NCI-H1105 treated with DMSO at 0.1 percent for 48 hours (cell line): Measurements from ENCODE around the gene CGNL1.

ENCODE experiments used
- DNase-seq: peaks from one replicate; lab custom pipeline; 2025; lab: John Stamatoyannopoulos, UW

Gene CGNL1

GRCh38 chr15:57525581-57525980 lies 149.3 kb downstream of the CGNL1 start:
- no peak for DNase-seq

DNA sequence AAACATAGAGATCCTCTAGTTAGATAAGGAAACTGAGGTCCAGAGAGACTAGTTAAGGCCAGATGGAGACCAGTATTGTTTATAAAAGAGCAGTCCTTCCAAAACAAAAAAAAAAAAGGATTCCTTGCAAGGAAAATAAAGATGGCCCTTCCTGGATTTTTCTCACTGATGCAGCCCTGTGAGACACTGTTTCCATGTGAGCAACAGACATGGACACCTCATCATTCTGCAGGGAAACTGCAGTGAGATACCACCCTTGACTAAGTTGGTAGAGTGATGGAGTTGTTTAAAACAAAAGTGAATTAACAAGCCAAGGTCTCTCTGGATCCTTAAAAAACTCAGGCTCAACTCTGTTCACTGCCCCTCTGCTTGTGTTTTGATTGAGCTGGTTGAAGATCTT lies 149.8 kb downstream of the CGNL1 start:
- DNase-seq = no peak

DNA sequence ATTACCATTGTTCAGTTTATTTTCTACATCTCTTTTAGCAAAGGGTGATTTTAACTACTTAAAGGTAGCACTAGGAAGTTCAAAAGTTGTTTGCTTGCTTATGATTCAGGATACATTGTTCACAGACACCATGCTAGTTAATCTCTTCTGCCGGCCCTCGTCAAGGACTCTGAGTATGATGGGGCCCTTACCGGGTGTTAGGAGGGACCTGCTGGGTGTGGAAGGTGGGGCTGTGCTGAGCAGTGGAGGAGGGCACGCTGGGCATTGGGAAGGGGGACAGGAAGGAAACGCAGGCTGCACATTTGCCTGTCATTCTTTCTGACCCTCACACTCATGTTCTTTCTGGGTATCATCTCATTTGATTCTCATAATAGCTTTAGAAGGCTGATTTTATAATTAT lies 150.3 kb downstream of the CGNL1 start:
- DNase-seq = no peak

DNA sequence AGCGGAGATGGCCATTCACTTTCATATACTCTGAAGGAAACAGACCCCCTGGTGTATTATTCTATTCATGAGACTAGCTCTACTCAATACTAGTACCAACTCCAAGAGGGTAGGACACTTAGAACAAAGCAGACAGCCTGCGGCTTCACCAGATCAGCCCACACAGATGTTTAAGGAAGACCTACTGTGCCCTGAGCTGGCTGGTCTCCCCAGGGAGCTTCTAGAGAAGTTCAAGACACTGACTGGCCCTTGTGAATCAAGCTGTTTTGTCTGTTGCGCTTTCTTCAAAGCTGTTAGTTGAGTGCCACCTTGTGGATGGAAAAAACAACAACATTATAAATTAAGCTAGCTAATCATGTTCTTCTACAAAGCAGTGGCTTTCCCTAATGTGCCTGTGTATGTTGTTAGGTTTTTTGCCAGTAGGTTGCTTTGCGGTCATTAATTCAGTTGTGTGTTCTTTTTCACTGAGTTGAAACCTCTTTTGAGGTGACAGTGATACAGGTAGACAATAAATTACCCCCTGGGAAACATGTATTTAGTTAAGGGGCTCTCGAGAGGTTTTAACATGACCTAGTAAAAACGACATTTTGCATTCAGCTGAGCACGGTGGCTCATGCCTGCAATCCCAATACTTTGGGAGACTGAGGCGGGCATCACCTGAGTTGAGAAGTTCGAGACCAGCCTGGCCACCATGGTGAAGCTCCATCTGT lies 151.2 kb downstream of the CGNL1 start:
- peak; percentile 92 for DNase-seq

DNA sequence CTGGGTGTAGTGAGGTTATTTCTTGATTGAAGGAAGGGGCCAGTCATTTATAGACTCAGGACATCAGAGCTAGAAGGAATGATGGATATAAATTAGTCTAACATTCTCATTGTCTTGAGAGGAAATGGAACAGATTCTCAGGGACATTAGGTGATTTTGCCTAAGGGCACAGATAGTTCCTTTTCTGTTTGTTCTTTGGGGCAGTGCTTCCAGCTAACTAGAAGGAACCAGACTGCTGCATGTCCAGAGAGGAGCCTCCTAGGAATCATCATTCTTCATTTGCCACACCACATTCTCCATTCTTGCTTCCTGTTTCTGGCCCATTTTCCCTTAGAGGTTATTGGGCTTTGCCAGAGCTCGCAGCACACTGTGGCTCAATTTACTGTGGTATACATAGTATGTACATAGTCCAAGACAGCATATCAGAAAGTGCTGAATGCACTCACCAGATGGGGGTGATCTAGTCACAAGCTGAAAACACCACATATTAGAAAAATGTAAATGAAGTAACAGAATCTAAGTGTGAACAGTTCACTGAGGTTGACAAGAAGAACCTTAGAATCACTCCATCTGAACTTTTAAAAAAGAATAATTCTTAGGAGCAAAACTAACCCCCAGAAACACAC lies 152.7 kb downstream of the CGNL1 start:
- no peak for DNase-seq

DNA sequence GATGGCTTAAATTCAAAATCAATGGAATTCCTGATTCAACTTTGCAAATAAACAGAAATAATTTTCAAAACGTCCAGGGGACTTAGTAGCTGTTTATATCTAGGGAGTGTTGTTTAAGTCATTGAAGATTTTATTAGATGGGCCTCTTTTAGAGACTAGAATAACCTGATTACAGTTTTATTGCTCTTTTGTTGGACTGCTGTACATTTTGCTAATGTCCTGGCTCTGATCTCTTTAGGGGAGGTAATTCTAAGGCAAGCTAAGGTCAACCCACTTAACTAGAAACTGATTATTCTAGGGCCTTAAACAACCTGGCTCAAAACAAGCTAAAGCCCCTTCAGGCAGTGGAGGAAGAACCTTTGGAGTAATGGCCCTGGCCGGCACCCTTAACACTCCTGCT lies 153.4 kb downstream of the CGNL1 start:
- no peak for DNase-seq

GRCh38 chr15:57532731-57533447 lies 156.6 kb downstream of the CGNL1 start:
- no peak for DNase-seq

- no peak for DNase-seq
These were observed 157.1 kb downstream of the CGNL1 start for GRCh38 chr15:57533448-57533799.

DNA sequence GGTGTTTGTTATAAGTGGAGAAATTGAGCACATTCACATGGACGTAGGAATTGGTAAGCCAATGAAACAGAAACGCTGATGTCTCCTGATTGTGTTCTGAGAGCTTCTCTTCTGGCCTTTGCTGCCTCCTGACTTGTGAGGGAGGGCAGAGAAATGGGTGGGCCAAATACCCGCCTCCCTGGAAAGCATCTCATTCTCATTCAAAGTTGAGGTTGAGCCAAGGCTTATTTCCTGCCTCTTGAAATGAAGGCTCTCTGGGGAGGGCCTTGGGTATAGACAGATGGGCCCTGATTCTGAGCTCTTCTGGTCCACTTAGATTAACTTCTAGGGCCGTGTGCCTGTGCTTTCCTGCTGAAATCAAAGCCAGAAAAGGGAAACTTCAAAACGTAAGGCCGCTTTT lies 158.0 kb downstream of the CGNL1 start:
- DNase-seq = no peak

DNA sequence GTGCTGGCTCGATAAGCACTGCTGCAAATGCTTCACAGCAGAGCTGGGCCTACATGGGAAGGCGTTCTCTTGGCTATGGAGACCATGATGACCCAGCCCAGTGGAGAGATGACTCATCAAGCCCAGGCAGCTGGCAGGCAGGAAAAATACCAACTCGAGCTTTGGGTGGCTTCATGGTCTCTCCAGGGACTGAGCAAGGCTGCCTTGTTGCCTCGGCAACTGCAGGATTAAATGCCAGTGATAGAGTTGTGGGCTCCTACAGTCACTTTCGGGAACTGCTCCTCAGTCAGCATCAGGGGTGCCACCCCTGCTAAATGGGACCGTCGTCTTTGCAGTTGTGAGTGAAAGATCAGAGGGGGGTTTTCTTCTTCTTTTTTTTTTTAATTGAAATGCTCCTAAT lies 160.8 kb downstream of the CGNL1 start:
- DNase-seq = peak; percentile 48

DNA sequence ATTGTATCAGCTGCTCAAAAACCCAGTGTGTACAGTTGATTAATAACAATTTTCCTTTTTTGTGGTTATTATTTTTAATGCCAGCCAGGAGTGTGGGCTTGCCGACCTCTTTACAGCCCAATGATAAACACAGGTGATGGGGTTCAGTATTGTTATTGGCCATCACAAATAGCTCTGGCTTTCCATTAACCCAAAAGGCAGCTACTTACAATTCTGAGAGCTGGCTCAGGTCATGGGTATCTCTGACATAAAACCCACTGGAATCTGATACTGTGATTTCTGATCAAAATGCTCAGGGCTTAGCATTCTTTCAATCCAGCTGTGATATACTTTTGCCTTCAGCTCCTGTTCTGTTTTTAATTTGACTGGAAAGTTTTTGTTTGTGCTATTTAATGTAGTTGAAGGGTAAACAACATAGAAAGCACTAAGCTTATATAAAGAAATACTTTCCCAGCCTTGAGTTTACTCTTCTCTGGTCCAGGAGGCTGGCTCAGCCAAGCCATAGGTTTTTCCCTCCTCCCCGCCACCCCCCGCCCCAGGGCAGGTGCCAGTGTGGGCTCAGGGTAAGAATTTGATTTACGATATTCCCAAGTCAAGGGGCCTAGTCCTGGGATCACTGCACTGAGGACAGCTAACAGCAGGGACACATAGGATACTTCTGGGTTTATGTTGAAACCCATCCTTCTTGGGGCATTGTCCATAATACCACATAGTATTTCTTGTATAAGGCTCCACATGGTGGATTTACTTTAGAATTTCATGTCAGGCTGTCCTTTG lies 161.4 kb downstream of the CGNL1 start:
- no peak for DNase-seq

GRCh38 chr15:57538265-57538529 lies 161.9 kb downstream of the CGNL1 start:
- DNase-seq = no peak

DNA sequence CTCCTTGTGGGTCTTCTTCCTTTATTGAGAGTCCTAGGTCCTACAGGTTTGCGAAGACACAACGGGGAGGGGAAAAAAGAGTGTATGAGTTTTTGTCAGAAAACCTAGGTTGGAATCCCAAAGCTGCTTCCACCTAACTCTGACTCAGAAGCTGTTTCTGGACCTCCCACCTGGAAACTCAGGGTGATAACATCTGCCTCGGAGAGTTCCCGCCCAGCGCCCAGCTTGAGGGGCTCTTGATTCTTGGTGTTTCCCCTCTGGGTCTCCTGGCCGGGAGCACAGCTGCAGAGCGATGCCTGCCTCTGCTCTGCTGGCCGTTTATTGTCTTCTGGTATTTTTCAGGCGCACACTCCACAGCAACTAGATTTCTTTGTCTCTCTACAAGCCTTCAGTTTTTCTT lies 162.5 kb downstream of the CGNL1 start:
- DNase-seq = no peak

DNA sequence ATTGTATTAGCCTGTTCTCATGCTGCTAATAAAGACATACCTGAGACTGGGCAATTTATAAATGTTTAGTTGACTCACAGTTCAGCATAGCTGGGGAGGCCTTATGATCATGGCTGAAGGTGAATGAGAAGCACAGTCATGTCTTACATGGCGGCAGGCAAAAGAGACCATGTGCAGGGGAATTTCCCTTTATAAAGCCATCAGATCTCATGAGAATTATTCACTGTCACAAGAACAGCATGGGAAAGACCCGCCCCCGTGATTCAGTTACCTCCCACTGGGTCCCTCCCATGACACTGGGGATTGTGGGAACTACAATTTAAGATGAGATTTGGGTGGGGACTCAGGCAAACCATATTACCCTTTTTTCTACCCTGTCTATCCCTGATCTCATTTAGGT lies 163.9 kb downstream of the CGNL1 start:
- DNase-seq = no peak

GRCh38 chr15:57540736-57541135 lies 164.4 kb downstream of the CGNL1 start:
- no peak for DNase-seq

- DNase-seq = no peak
These were observed 165.0 kb downstream of the CGNL1 start for GRCh38 chr15:57541271-57541670.

GRCh38 chr15:57541805-57542504 lies 165.7 kb downstream of the CGNL1 start:
- peak; percentile 71 for DNase-seq

DNA sequence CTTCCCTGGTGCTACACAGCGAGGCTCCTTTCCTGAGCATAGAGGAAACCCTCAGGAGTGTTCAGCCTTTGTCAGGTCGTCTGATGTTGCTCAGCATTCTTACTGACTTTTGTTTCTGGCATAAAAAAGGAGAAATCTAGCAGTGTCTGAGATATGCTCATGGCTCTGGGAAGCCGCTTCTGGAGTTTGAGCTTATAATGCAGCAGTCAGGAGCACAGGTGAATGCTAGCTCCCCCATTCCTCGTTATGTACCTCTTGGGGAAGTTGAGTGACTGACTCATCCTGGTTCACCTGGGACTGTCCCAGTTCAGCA lies 166.2 kb downstream of the CGNL1 start:
- DNase-seq = no peak

GRCh38 chr15:57544848-57545480 lies 168.7 kb downstream of the CGNL1 start:
- no peak for DNase-seq

DNA sequence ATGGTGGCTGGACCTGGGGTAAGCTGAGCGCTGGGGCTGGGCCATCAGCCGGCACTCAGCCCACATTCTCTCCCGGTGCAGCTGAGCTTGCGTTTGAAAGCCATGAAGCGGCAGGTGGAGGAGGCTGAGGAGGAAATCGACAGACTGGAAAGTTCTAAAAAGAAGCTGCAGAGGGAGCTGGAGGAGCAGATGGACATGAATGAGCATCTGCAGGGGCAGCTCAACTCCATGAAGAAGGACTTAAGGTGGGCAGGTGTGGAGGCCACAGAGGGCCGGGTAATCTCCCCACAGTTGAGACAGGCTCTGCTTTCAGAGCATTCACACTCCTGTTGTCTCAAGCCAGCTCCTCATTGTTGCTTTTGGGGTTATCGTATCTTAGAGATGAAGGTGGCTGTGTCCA lies 169.7 kb downstream of the CGNL1 start:
- DNase-seq = no peak

DNA sequence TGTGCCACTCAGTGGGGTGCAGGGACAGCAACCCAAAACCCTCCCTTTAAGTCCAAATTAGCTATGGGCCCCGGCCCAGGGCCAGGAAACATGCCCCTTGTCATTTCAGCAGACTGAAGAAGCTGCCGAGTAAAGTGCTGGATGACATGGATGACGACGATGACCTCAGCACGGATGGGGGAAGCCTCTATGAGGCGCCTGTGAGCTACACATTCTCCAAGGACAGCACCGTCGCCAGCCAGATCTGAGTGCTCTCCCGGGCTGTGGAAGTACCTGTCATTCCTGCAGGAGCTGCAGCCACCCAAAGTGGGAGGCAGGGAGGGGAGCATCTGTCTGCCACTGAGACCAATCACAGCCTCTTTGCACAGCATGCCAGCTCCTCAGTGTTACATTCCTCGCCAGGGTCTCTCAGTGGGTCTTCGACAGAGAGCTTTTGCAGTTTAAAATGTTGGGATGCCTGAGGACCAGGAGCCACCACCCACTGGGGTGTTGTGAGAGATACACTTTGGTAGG lies 171.0 kb downstream of the CGNL1 start:
- DNase-seq = no peak

DNA sequence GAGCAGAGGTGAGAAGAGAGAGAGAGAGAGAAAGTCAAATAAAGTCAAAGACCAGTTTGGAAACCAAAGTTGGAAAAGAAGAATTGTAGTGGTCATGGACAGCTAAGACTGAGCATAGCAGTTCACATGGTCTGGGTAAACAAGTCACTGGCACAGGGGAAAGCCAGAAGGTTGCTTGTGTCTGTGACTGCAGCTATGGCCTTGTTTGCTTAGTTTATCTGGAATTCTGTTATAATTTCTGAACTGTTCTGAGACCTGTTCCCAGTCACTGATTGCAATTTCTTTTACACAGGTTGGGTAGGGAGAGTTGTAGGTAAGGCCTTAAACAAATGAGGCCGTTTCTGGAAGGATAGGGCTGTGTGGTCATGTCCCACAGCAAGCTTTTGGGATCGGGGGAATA lies 172.0 kb downstream of the CGNL1 start:
- no peak for DNase-seq
